Heart left ventricle (tissue), 13 donors: Measurements from ENCODE around the gene KRABD2.

Experiments
- POLR2A ChIP-seq, 2 donors: fragments of 450-650 bp; IDR thresholded peaks; one replicate each; pipeline ENCODE4 v1.6.1; 2017; ENCODE audit warnings: antibody characterized with exemption in 2 of 2, mild to moderate bottlenecking in 2 of 2, moderate library complexity in 2 of 2
- TF ChIP-seq, protein P1 (sequence below), 12 donors: fragments of 200-600 bp; sonication (generic) in 4 of 12; IDR thresholded peaks; one replicate each; pipeline versions ENCODE4 v1.5.0 to v1.8.0; 2018 to 2022; ENCODE audit warnings: antibody characterized with exemption in 12 of 12, mild to moderate bottlenecking in 5 of 12
- donor health status: ischemic (EF 13 %, LVEDD 7.1; RV severe dilation, severe dysfunction).
- donor health status: DM: no; HTN: yes; CAD: no.
- donor health status: DM: no; HTN: no; CAD: no.
- donor health status: ischemic (EF 25% LVEDD 6.9; RV normal size, moderate dysfunction).
- donor health status: ischemic (EF 25% LVEDD 5.7; RV mildly dilated, moderate dysfunction).
- donor health status: ischemic (EF 35%, LVEDD 5.7; RV mildly dilated, moderate dysfunction).
- donor health status: nonischemic (EF 11% LVEDD 7.7; RV severe dilation, severe dysfunction).
- donor health status: DM: yes; HTN: yes; CAD: no.
- donor health status: PGD.
- donor health status: ischemic (EF 29% LVEDD 5.4; RV normal size, mild dysfunction).
- donor health status: nonischemic (EF 23%, LVEDD 6.1; RV moderate dilation, normal function).

DNA sequence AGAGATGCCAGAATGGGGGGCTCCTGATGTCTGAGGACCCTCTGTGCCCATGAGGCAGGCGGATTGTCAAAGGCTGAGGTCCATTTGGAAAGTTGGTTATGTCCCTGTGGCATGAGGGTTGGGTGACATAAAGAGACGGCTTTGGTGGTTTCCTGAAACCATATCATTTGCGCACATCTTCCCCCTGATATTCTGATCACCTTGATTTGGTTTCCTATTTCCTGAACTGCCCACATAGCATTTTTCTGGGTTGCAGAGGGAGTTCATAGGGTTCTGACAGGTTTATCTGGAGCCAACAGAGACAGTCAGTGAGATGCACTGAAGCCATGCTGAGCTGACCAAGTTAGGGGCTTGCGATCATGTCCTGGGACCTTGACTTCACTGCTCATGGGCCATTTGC, 36.8 kb upstream of the KRABD2 start:
- TF ChIP-seq, protein P1, sequence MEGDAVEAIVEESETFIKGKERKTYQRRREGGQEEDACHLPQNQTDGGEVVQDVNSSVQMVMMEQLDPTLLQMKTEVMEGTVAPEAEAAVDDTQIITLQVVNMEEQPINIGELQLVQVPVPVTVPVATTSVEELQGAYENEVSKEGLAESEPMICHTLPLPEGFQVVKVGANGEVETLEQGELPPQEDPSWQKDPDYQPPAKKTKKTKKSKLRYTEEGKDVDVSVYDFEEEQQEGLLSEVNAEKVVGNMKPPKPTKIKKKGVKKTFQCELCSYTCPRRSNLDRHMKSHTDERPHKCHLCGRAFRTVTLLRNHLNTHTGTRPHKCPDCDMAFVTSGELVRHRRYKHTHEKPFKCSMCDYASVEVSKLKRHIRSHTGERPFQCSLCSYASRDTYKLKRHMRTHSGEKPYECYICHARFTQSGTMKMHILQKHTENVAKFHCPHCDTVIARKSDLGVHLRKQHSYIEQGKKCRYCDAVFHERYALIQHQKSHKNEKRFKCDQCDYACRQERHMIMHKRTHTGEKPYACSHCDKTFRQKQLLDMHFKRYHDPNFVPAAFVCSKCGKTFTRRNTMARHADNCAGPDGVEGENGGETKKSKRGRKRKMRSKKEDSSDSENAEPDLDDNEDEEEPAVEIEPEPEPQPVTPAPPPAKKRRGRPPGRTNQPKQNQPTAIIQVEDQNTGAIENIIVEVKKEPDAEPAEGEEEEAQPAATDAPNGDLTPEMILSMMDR (IDR thresholded peaks at IDR 0.05), result no peak
- TF ChIP-seq POLR2A (IDR thresholded peaks at IDR 0.05), result no peak
